ENCODE data around the gene ISM1.
"Not testable (repeated sequence)": the region's sequence is repeated elsewhere in the genome, so short reads cannot be mapped to it uniquely, and the experiment has no call there.

The ISM1 gene

GRCh38 chr20:13221313-13221672, 219 bp downstream of the ISM1 start:
- DNase-seq (ENCODE audit: insufficient read length, low spot score): no peak
- FAIRE-seq: no peak

GRCh38 chr20:13221673-13222318, 722 bp downstream of the ISM1 start:
- FAIRE-seq: no peak
- DNase-seq (ENCODE audit: insufficient read length, low spot score): peak; percentile 29

DNA sequence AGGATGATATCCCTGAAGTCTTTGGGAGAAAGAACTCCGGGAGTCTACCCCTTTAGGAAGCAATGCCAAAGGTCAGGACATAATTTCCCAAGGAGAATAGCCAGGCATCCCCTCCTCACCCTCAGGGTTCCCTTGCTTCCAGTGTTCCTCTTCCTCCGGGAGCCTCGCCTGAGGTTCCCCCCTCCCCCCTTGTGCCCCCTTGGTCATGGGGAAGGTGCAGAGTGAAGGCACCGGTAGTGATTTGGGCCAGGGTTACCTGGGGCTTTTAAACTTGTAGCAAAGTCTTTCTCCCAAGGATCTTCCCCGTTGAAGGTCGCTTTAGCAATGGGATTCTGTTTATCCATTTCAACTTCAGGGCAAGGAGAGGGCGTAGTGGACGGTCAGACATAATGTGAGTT, 1.2 kb downstream of the ISM1 start:
- no peak for FAIRE-seq
- DNase-seq (ENCODE audit: insufficient read length, low spot score): no peak

DNA sequence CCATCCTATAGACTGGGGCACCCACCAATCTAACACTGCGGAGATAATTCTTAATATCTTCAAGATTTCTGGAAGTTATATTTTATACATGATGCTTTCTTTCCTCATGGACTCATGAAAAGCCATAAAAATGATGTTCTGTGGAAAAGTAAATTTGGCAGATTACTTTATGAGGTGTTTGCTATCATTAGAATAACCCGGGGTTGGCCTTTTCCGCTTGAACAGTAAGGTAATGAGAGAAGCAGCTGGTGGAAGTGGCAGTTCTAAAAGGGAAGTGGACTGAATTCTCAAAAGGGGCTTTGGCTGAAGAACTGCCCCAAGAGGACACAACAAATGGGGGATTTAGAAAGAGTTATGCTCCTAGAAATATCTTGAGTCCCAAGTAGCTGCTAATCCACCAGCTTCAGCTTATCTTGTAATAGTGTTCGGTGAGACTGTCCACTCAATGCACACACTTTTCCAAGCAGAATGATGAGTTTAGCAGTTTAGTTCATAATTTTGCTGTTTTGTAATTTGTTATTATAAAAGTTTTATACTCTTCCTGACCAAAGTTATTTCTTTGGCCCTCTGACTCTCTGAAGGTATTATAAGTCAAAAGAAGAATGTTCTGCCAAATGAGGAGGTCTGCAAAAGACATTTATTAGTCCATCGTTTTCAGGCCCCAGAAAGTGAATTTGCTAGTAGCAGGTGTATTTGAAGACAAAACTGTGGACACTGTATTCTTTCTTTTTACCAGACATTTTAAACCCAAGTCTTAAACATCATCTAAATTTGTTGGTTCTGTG, 2.9 kb downstream of the ISM1 start:
- FAIRE-seq (no peak), DNase-seq (ENCODE audit: insufficient read length, low spot score) (no peak)

DNA sequence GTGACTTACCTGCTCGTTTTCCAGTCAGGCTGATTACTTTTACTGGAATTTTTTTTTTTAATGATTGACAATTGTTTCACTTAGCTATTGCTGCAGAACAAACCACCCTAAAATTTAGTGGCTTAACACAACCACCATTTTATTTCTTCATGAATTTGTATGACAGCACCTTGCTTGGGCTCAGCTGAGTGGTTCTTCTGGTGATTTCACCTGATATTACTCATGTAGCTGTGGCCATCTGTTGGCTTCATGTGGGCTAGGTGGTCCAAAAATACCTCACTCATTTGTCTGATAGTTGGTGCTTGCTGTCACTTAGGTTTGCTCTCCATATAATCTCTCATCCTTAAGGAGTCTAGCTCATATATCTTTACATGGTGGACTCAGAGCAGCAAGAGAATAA, 5.3 kb downstream of the ISM1 start:
- FAIRE-seq: no peak
- no peak for DNase-seq (ENCODE audit: insufficient read length, low spot score)

- no peak for DNase-seq (ENCODE audit: insufficient read length, low spot score)
- no peak for FAIRE-seq
These were observed 7.7 kb downstream of the ISM1 start for GRCh38 chr20:13228771-13229170.

DNA sequence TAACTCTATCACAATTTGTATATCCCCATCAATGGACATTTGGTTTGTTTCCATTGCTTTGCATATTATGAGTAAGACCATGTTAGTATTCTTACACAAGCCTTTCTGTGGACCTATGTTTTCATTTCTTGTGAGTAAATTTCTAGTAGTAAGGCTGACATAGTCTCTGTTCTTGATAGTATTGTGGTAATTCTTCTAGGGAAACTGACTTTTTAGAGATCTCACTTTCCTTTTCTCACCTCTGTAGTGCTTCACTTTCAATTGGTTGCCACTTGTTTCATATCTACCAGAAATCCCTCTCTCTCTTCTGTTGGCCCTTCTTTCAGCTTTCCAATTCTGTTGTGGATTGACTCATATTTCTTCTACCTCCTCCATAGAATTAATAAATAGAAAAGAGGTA, 8.5 kb downstream of the ISM1 start:
- no peak for DNase-seq (ENCODE audit: insufficient read length, low spot score)
- FAIRE-seq: no peak

DNA sequence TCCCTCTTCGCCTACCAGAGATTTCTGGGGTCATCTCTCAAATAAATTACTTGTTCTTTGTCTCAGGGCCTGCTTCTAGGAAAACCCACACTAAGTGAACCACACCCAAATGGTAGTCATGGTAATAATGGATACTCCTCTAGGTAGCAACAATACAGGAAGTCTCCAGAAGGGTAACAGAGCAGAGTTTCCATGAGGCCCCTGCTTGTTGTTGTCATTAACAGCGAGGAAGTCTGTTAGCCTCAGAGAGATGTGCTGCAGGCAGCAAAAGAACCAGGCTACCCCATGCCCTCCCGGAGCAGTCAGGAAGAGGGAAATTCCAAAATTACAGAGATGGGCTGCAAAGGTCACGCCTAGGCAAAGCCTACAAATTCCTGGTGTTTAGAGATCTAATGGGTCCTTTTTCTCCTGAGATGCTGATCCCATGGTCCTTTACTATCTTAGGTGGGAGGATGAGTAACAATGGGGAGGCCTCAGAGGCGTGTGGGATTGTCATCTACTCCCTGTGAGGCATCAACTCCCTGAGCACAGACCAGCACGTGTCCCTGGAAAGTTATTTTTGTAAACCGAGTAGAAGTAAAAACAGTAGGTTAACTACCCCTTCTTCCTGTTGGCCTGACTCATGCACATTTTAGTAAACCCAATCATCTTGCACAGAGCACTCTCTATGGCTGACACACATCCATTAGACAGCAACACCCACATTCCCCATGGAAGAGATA, 10.1 kb downstream of the ISM1 start:
- DNase-seq (ENCODE audit: insufficient read length, low spot score): no peak
- no peak for FAIRE-seq

DNA sequence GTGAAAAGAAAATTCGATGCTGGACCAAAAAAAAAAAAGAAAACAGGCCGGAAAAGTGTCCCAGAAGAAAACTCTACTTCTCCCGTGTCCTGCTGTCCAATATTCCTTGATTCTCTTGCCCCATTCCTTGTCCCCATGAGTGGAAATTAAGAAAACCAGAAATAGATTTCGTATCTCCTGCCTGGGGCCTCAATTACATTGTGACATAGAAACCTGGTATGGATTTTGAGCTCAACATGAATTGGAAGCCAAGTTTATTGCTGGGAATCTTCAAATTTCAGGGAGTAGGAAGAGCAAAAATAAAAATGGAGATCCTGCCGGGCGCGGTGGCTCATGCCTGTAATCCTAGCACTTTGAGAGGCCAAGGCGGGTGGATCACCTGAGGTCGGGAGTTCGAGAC, 11.9 kb downstream of the ISM1 start:
- no peak for FAIRE-seq
- DNase-seq (ENCODE audit: insufficient read length, low spot score): no peak

DNA sequence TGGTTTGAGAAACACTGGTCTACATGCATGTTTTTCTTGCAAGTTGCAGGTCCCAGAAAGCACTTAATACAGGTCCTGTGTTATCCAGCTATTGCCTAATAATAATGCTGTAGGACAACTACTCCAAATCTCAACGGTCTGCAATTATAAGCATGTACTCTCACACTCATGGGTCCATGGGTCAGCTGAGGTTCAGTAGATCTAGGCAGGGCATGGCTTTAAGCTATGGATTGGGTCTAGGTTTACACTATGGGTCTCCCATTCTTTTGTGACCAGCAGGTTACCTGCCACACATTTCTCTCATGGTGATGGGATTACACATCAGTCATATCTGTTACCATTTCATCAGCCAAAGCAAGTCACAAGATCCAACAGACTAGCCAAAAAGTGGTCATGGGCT, 13.9 kb downstream of the ISM1 start:
- DNase-seq (ENCODE audit: insufficient read length, low spot score) (no peak), FAIRE-seq (no peak)

DNA sequence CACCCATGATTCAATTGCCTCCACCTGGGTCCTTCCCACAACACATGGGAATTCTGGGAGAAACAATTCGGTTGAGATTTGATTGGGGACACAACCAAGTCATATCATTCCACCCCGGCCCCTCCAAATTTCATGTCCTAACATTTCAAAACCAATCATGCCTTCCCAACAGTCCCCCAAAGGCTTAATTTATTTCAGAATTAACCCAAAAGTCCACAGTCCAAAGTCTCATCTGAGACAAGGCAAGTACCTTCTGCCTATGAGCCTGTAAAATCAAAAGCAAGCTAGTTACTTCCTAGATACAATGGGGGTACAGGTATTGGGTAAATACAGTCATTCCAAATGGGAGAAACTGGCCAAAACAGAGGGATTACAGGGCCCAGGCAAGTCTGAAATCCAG, 15.3 kb downstream of the ISM1 start:
- not testable (repeated sequence) for FAIRE-seq

DNA sequence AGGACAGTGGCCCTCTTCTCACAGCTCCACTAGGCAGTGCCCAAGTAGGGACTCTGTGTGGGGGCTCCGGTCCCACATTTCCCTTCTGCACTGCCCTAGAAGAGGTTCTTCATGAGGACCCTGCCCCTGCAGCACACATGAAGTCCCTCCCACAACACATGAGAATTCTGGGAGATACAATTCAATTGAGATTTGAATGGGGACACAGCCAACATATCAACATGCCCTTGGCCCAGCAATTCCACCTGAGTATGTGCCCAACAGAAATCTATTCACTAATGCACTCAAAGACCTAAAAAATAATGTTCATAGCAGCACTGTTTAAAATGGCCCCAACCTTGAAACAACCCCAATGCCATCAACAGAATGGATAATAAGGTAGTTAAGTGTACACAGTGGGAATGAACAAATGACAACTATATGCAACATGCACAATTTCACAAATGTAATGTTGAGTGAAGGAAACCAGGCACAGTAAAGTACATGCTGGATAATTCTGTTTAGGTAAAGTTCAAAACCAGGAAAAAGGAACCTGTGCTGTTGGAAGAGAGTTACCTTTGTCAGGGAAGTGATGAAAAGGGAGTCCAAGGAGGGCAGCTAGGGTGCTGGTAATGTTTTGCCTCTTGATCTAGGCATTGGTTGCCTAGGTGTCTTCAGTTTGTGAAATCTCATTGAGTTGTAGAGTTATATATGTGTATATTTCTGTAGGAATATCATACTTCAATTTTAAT, 16.1 kb downstream of the ISM1 start:
- DNase-seq (ENCODE audit: insufficient read length, low spot score) (no peak), FAIRE-seq (no peak)

More for the DNA sequence above, 15.3 kb downstream of the ISM1 start:
- DNase-seq (ENCODE audit: insufficient read length, low spot score): not testable (repeated sequence)

GRCh38 chr20:13238001-13238653, 17.1 kb downstream of the ISM1 start:
- DNase-seq (ENCODE audit: insufficient read length, low spot score): no peak
- FAIRE-seq: no peak

DNA sequence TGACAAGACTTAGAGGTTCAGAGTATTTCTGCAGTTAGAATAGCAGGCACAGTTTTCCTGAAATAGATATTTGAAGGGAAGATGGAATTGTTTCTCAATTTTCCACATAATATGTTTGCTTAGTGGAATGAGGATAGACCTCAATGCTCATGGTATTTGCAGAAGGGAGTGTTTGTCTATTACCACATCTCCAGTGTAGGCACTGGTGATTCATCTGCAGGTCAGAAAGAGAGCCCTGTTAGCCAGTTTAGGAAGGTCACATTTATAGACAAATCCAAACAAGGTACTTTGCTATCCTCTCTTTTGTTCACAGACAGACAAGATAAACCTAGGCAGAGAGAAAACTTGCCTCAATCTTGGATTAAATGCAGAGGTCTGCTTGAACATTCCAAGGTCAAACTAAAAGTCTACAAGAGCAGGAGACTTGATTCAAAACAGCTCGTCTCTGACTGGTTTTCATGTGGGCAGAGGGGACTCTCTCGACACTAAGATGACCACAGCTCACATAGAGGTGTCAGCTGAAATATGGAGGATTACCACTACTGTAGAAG, 22.8 kb downstream of the ISM1 start:
- DNase-seq (ENCODE audit: insufficient read length, low spot score): no peak
- no peak for FAIRE-seq

- no peak for FAIRE-seq
- no peak for DNase-seq (ENCODE audit: insufficient read length, low spot score)
These were observed 24.2 kb downstream of the ISM1 start for GRCh38 chr20:13245250-13245723.

DNA sequence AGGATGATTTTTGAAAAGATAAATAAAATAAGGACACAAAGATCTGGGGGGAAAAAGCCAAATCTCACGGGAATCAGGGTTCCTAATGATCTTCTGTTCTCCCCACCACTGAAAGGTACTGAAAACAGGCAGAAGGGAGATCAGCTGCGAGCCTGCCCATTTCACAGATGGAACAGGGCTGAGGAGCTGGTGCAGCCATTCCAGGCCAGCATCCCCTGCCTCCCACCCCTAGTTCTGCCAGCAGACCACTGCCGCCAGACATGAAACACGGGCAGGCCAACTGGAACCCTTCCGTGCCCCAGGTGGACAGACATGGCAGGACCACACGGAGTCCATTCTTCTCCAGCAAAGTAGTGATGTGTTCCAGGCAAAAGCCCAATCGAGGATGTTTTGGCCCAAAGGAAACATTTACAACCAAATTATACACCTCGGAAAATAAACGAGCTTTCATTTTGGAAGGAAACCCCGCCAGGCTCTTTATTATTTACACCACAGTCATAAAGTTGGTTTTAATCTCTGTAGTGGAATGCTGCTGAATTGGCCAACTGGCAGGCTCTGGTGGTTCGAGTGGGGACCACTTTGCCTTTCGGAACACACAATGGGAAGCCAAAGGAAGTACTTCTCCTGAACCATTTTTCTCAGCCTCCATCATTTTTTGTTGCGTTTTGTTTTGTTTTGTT, 28.2 kb downstream of the ISM1 start:
- FAIRE-seq (no peak), DNase-seq (ENCODE audit: insufficient read length, low spot score) (no peak)

DNA sequence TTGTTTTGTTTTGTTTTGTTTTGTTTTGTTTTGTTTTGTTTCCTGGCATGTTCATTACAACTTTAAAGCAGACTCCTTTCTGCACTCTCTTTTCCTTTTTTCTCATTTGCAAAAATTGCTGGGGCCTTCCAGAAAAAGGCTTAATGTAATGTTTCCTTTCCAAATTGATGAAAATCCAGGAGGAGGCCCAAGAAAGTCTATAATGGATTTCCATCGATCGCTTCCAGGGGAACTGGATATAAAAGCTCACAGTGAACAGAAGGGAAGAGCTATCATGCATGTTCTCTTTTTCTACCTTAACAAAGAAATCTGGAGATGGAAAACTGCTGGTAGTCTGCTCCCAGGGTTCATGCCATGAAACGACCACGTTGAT, 28.7 kb downstream of the ISM1 start:
- DNase-seq (ENCODE audit: insufficient read length, low spot score): no peak
- FAIRE-seq: no peak

DNA sequence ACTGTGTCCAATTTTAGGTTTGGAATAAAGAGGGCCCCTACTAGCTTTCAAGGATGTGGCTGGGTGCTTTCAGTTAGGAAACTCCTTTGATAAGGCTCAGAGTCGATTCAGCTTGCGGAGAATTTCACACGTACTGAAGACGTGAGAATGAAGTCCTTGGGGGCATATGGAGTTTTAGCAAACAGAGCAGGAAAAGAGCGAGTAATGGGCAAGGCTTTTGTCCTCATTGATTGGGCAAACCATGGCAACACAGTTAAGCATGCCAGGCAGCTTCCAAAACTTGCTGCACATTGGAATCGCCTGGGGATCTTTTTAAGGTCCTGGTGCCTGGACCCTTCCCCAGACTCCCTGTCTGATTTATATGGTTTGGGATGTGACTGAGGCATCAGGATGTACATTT, 29.2 kb downstream of the ISM1 start:
- FAIRE-seq: no peak
- no peak for DNase-seq (ENCODE audit: insufficient read length, low spot score)

GRCh38 chr20:13251106-13251903, 30.2 kb downstream of the ISM1 start:
- DNase-seq (ENCODE audit: insufficient read length, low spot score) (no peak), FAIRE-seq (no peak)
